Fibroblast of skin of left quadriceps (primary cell): ENCODE data around the gene ARMH1.
"Not testable (repeated sequence)": the region's sequence is repeated elsewhere in the genome, so short reads cannot be mapped to it uniquely, and the experiment has no call there.

Experiments used
- DNase-seq, 2 experiments: peaks; one replicate each; pipeline ENCODE4 v3.0.0-alpha.2; 2013; ENCODE audit warnings: low read depth in 2 of 2

Gene ARMH1

GRCh38 chr1:44695671-44696070, 21.2 kb downstream of the ARMH1 start:
- DNase-seq = no peak

- DNase-seq = no peak
Measured at GRCh38 chr1:44696101-44696500, 21.6 kb downstream of the ARMH1 start.

- no peak for DNase-seq
Measured at GRCh38 chr1:44696789-44697345, 22.4 kb downstream of the ARMH1 start.

- DNase-seq = no peak
Measured at GRCh38 chr1:44698138-44698537, 23.6 kb downstream of the ARMH1 start.

GRCh38 chr1:44699375-44699774, 24.9 kb downstream of the ARMH1 start:
- not testable (repeated sequence) for DNase-seq

GRCh38 chr1:44700573-44700972, 26.1 kb downstream of the ARMH1 start:
- DNase-seq = no peak

- DNase-seq = no peak
Measured at GRCh38 chr1:44701141-44701573, 26.6 kb downstream of the ARMH1 start.

GRCh38 chr1:44705470-44705869, 31.0 kb downstream of the ARMH1 start:
- DNase-seq = no peak

GRCh38 chr1:44705938-44706337, 31.4 kb downstream of the ARMH1 start:
- no peak for DNase-seq

GRCh38 chr1:44707112-44707881, 32.8 kb downstream of the ARMH1 start:
- DNase-seq = peak; percentile 78

- DNase-seq = no peak
Measured at GRCh38 chr1:44707959-44708831, 33.7 kb downstream of the ARMH1 start.

GRCh38 chr1:44713321-44713781, 38.8 kb downstream of the ARMH1 start:
- DNase-seq = no peak

GRCh38 chr1:44714532-44714931, 40.0 kb downstream of the ARMH1 start:
- DNase-seq = no peak

GRCh38 chr1:44714944-44715571, 40.5 kb downstream of the ARMH1 start:
- DNase-seq = peak in 1 of 2 experiments; percentile 46

GRCh38 chr1:44717156-44717555, 42.6 kb downstream of the ARMH1 start:
- DNase-seq = no peak

- no peak for DNase-seq
Measured at GRCh38 chr1:44717653-44718052, 43.1 kb downstream of the ARMH1 start.

- no peak for DNase-seq
Measured at GRCh38 chr1:44718091-44718490, 43.6 kb downstream of the ARMH1 start.

- no peak for DNase-seq
Measured at GRCh38 chr1:44719318-44719717, 44.8 kb downstream of the ARMH1 start.

GRCh38 chr1:44720281-44720680, 45.8 kb downstream of the ARMH1 start:
- DNase-seq = no peak

GRCh38 chr1:44721485-44722361, 47.2 kb downstream of the ARMH1 start:
- DNase-seq = peak; percentile 81

- DNase-seq = no peak
Measured at GRCh38 chr1:44723064-44723463, 48.5 kb downstream of the ARMH1 start.
